NCI-H146 treated with DMSO at 0.1 percent for 48 hours (cell line): ENCODE data around the gene DYRK1A.
A peak's percentile ranks its signal among the peaks of the same experiment; 100 is the strongest.

Source experiments
- DNase-seq: peaks from one replicate; lab custom pipeline; 2025; ENCODE audit not compliant: unreplicated experiment; lab: John Stamatoyannopoulos, UW

DYRK1A gene

GRCh38 chr21:37447288-37447936 is 80.8 kb downstream of the DYRK1A start:
- DNase-seq = no peak

GRCh38 chr21:37449302-37449937 is 82.8 kb downstream of the DYRK1A start:
- no peak for DNase-seq

GRCh38 chr21:37450445-37450941 is 83.9 kb downstream of the DYRK1A start:
- no peak for DNase-seq

GRCh38 chr21:37451446-37451845 is 84.9 kb downstream of the DYRK1A start:
- no peak for DNase-seq

- no peak for DNase-seq
Measured at GRCh38 chr21:37452227-37452626, 85.7 kb downstream of the DYRK1A start.

- no peak for DNase-seq
Measured at GRCh38 chr21:37453350-37453749, 86.8 kb downstream of the DYRK1A start.

- DNase-seq = no peak
Measured at GRCh38 chr21:37454869-37455503, 88.4 kb downstream of the DYRK1A start.

- DNase-seq = no peak
Measured at GRCh38 chr21:37455504-37455911, 88.9 kb downstream of the DYRK1A start.

- no peak for DNase-seq
Measured at GRCh38 chr21:37458669-37459276, 92.2 kb downstream of the DYRK1A start.

GRCh38 chr21:37459575-37459974 is 93.0 kb downstream of the DYRK1A start:
- DNase-seq = no peak

- no peak for DNase-seq
Measured at GRCh38 chr21:37460196-37460595, 93.6 kb downstream of the DYRK1A start.

GRCh38 chr21:37461479-37461878 is 94.9 kb downstream of the DYRK1A start:
- DNase-seq = no peak

GRCh38 chr21:37462087-37462861 is 95.7 kb downstream of the DYRK1A start:
- DNase-seq = no peak

- peak; percentile 14 for DNase-seq
Measured at GRCh38 chr21:37463083-37463801, 96.7 kb downstream of the DYRK1A start.

GRCh38 chr21:37467082-37467481 is 100.5 kb downstream of the DYRK1A start:
- DNase-seq = no peak

GRCh38 chr21:37468909-37469308 is 102.3 kb downstream of the DYRK1A start:
- DNase-seq = no peak

- no peak for DNase-seq
Measured at GRCh38 chr21:37469441-37469840, 102.9 kb downstream of the DYRK1A start.

GRCh38 chr21:37472581-37472980 is 106.0 kb downstream of the DYRK1A start:
- DNase-seq = no peak

- no peak for DNase-seq
Measured at GRCh38 chr21:37473491-37473890, 106.9 kb downstream of the DYRK1A start.

- DNase-seq = no peak
Measured at GRCh38 chr21:37474342-37474741, 107.8 kb downstream of the DYRK1A start.
